Measurements from ENCODE around the gene ZNF655. TPM values are rescaled to one million over a fixed set of nuclear protein-coding genes. Genes with fewer than 3 reads are reported as not detected.

Gene ZNF655
- total and polyA plus RNA-seq, 2 experiments from 2014 or later, result 45.9 to 118 TPM

- no peaks in the 10 kb centered on the region for H3K4me1 ChIP-seq (ENCODE audit: low read depth)
- H3K9me3 ChIP-seq (ENCODE audit: low read depth), result peaks cover 3% of the 10 kb centered on the region
- no peak overlapping the region for H3K4me3 ChIP-seq
- no peaks in the 10 kb centered on the region for H3K27me3 ChIP-seq
- H3K27ac ChIP-seq, result no peak overlapping the region
- H3K36me3 ChIP-seq, result no peaks in the 10 kb centered on the region
- TF ChIP-seq CTCF (IDR thresholded peaks at IDR 0.05; ENCODE audit: low read depth, low read length), result no peak
- DNase-seq (ENCODE audit: low read depth in 1 of 2, low spot score in 1 of 2), result no peak
These were observed 36.7 kb downstream of the ZNF655 start for GRCh38 chr7:99594948-99595745.

GRCh38 chr7:99596408-99596955 lies 38.0 kb downstream of the ZNF655 start:
- H3K9me3 ChIP-seq (ENCODE audit: low read depth), result no peaks in the 10 kb centered on the region
- H3K36me3 ChIP-seq, result no peaks in the 10 kb centered on the region
- H3K4me3 ChIP-seq, result no peak overlapping the region
- H3K27ac ChIP-seq, result no peak overlapping the region
- no peak for TF ChIP-seq CTCF (IDR thresholded peaks at IDR 0.05; ENCODE audit: low read depth, low read length)
- no peaks in the 10 kb centered on the region for H3K27me3 ChIP-seq
- no peak for DNase-seq (ENCODE audit: low read depth in 1 of 2, low spot score in 1 of 2)
- H3K4me1 ChIP-seq (ENCODE audit: low read depth), result no peaks in the 10 kb centered on the region

- no peak for DNase-seq (ENCODE audit: low read depth in 1 of 2, low spot score in 1 of 2)
- no peak for TF ChIP-seq CTCF (IDR thresholded peaks at IDR 0.05; ENCODE audit: low read depth, low read length)
These were observed 39.5 kb downstream of the ZNF655 start, which contains the start of gene TMEM225B for GRCh38 chr7:99597762-99598501. Gene TMEM225B (plus strand): TSS chr7:99598267. CDS start chr7:99604389, 6,122 bp downstream.

GRCh38 chr7:99599836-99600235 lies 41.4 kb downstream of the ZNF655 start:
- H3K27ac ChIP-seq, result no peak overlapping the region
- H3K36me3 ChIP-seq, result no peaks in the 10 kb centered on the region
- DNase-seq (ENCODE audit: low read depth in 1 of 2, low spot score in 1 of 2), result no peak
- TF ChIP-seq CTCF (IDR thresholded peaks at IDR 0.05; ENCODE audit: low read depth, low read length), result no peak
- H3K4me1 ChIP-seq (ENCODE audit: low read depth), result no peaks in the 10 kb centered on the region
- H3K9me3 ChIP-seq (ENCODE audit: low read depth), result no peaks in the 10 kb centered on the region
- H3K27me3 ChIP-seq, result no peaks in the 10 kb centered on the region
- no peak overlapping the region for H3K4me3 ChIP-seq

More at GRCh38 chr7:99597762-99598501, 39.5 kb downstream of the ZNF655 start, which contains the start of gene TMEM225B:
- Histone ChIP-seq H3K4me1 (ENCODE audit: low read depth) (no peaks in the 10 kb centered on the region), H3K9me3 (ENCODE audit: low read depth) (no peaks in the 10 kb centered on the region), H3K4me3 (no peak within 1 kb of the TSS), H3K36me3 (no peaks in the 10 kb centered on the region), H3K27ac (no peak within 1 kb of the TSS), H3K27me3 (no peaks in the 10 kb centered on the region)

GRCh38 chr7:99601656-99602310 lies 43.3 kb downstream of the ZNF655 start:
- H3K9me3 ChIP-seq (ENCODE audit: low read depth), result no peaks in the 10 kb centered on the region
- no peak for TF ChIP-seq CTCF (IDR thresholded peaks at IDR 0.05; ENCODE audit: low read depth, low read length)
- no peak overlapping the region for H3K27ac ChIP-seq
- H3K4me3 ChIP-seq, result no peak overlapping the region
- H3K27me3 ChIP-seq, result no peaks in the 10 kb centered on the region
- H3K4me1 ChIP-seq (ENCODE audit: low read depth), result no peaks in the 10 kb centered on the region
- H3K36me3 ChIP-seq, result no peaks in the 10 kb centered on the region
- DNase-seq (ENCODE audit: low read depth in 1 of 2, low spot score in 1 of 2), result no peak
